ENCODE measurements around the gene C20orf204. TPM values are rescaled to one million over a fixed set of nuclear protein-coding genes. Genes with fewer than 3 reads are reported as not detected.

Gene C20orf204
- total RNA-seq, 3 donors from 2014 or later, result 1.0 to 1.8 (median 1.7) TPM

DNA sequence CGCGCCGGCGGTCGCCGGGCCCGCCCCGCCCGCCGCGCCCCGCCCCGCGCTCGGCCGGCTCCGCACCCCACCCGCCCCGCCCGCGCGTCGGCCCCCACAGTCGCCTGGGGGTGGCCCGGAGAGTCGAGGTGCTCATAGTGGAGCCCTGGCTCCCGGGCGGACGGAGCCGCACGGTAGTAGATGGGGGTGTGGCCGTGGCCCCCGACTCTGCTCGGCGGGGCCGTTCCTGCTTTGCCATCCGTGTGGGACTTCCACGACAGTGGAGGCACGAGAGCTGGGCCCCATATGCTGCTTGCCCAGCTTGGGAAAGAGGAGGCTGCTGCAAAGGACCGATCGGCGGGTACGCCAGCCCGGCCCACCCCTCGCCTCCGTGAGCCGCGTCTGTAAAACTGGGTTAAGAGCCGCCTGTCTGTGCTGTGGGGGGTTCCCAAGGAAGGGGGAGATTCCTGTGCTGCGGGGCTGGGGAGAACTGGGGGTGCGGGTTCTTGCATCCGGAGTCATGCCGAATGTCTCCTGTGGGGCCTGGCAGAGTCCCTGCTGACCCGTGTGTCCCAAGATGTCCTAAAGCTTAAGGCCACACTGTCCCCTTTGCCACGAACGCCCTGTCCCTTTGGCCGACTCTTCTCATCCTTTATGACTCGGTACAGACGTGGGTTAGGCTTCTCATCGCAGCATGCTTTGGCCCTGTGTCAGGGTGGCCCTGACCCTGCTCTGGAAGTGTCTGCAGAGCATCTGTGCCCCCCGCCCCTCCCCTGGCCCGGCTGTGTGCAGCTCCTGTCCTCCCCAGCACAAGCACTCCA, 44.2 kb downstream of the C20orf204 start, which contains the start of gene OPRL1:
TSS of gene OPRL1 (plus strand) at position 70 of the 800 bp plus-strand sequence. CDS start 12,639 bp downstream, outside the sequence.
- intact Hi-C loops (cut with DNase I, micrococcal nuclease), result no loop called here
- TF ChIP-seq, protein P1, sequence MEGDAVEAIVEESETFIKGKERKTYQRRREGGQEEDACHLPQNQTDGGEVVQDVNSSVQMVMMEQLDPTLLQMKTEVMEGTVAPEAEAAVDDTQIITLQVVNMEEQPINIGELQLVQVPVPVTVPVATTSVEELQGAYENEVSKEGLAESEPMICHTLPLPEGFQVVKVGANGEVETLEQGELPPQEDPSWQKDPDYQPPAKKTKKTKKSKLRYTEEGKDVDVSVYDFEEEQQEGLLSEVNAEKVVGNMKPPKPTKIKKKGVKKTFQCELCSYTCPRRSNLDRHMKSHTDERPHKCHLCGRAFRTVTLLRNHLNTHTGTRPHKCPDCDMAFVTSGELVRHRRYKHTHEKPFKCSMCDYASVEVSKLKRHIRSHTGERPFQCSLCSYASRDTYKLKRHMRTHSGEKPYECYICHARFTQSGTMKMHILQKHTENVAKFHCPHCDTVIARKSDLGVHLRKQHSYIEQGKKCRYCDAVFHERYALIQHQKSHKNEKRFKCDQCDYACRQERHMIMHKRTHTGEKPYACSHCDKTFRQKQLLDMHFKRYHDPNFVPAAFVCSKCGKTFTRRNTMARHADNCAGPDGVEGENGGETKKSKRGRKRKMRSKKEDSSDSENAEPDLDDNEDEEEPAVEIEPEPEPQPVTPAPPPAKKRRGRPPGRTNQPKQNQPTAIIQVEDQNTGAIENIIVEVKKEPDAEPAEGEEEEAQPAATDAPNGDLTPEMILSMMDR (IDR thresholded peaks at IDR 0.05), result no peak
- no peaks in the 10 kb centered on the region for H3K9me3 ChIP-seq
- no peak for DNase-seq
- no peaks in the 10 kb centered on the region for H3K36me3 ChIP-seq (ENCODE audit: low read depth)
- H3K4me1 ChIP-seq (ENCODE audit: low read depth), result peaks cover 18% of the 10 kb centered on the region
- peak within 1 kb of the TSS; percentile 42 for H3K4me3 ChIP-seq
- no peak for ATAC-seq

DNA sequence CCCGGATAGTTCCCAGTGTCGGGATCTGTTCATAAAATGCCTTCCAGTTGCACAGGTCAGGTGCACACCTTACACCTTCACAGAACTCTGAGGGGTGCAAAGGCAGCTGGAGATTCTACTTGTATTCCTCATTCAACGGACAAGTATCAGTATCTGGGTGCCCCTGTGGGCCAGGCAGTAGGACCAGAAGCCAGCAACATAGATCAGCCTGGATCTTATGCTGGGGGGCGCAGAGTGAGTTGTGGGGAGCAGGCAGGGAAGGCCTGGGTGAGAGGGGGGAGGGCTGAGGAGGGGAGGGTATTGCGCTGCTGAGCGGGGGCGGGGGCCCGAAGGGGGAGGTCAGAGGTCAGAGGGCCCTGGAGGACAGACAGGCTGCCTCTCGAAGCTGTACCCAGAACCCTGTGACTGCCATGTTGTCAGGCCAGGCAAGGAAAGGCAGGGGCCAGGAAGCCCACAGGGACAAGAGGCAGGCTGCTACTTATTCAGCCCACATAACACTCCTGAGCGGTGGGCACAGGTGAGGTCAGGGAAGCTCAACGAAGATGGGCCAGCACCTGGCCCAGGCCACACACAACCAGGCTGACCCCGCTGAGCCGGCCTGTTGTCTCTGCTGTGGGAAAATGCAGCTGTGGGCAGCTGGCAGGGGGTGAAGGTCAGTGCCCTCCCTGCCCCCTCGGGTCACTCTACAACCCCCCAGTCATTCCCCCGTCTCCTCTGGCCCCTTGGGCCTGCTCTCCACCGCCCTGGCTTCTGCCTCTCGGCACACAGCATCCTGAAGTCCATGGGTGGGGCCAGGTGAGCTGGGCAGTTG, 45.0 kb downstream of the C20orf204 start:
- intact Hi-C loops (cut with DNase I, micrococcal nuclease), result no loop called here
- no peak for ATAC-seq
- peaks cover 18% of the 10 kb centered on the region for H3K4me1 ChIP-seq (ENCODE audit: low read depth)
- no peak for DNase-seq
- no peaks in the 10 kb centered on the region for H3K9me3 ChIP-seq
- no peaks in the 10 kb centered on the region for H3K36me3 ChIP-seq (ENCODE audit: low read depth)
- H3K4me3 ChIP-seq, result no peak overlapping the region
- TF ChIP-seq, protein P1 (IDR thresholded peaks at IDR 0.05), result no peak

DNA sequence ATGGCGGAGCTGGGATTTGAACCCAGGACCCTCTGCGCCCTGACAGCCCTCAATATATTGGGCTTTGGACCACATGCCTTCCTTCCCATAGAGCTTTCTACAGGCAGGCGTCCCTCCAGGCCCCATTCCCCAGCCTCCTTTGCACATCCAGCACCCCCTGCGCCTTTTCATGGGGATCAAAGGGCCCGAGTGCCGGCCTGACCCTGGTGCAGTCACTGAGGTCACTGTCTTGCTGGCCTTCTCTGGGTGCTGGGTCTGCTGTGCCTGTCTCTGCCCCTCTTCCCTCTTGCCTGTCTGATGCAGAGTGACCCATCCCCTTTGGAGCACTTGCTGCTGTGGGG, 45.6 kb downstream of the C20orf204 start:
- intact Hi-C loops (cut with DNase I, micrococcal nuclease), result no loop called here
- H3K4me3 ChIP-seq, result no peak overlapping the region
- no peaks in the 10 kb centered on the region for H3K9me3 ChIP-seq
- H3K4me1 ChIP-seq (ENCODE audit: low read depth), result peaks cover 18% of the 10 kb centered on the region
- TF ChIP-seq, protein P1 (IDR thresholded peaks at IDR 0.05), result no peak
- ATAC-seq (no peak), DNase-seq (no peak)
- no peaks in the 10 kb centered on the region for H3K36me3 ChIP-seq (ENCODE audit: low read depth)

DNA sequence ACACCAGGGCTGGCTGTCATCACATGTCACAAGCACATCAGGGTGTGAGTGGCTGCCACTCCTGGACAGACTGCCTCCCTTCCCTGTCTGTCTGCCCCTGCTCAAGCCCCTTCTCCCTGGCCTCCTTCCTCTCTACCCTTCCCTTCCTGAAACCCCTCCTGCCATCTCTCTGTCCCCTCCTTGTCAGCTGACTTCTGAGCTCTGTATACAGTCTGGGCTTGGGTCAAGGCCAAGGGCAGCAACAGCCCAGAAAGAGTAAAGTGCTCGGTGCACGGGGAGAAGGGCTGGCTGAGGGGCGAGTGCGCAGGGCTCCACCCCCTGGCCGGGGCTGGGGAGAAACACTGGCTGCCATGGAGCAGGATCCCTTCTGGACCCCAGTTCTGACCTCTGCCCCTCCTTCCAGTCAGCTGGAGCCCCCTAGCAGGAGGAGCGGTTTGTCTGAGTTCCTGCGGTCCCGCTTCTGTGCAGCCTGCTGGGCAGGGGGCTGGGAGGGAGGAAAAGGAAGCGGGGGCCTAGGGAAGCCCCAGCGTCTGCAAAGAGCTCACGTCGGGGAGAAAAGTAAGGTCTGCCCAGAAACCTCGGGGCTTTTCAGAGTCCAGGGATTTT, 46.2 kb downstream of the C20orf204 start:
- intact Hi-C loops (cut with DNase I, micrococcal nuclease), result no loop called here
- ATAC-seq (no peak), DNase-seq (no peak)
- H3K4me1 ChIP-seq (ENCODE audit: low read depth), result peaks cover 18% of the 10 kb centered on the region
- H3K9me3 ChIP-seq, result no peaks in the 10 kb centered on the region
- no peaks in the 10 kb centered on the region for H3K36me3 ChIP-seq (ENCODE audit: low read depth)
- no peak overlapping the region for H3K4me3 ChIP-seq
- TF ChIP-seq, protein P1 (IDR thresholded peaks at IDR 0.05), result no peak

DNA sequence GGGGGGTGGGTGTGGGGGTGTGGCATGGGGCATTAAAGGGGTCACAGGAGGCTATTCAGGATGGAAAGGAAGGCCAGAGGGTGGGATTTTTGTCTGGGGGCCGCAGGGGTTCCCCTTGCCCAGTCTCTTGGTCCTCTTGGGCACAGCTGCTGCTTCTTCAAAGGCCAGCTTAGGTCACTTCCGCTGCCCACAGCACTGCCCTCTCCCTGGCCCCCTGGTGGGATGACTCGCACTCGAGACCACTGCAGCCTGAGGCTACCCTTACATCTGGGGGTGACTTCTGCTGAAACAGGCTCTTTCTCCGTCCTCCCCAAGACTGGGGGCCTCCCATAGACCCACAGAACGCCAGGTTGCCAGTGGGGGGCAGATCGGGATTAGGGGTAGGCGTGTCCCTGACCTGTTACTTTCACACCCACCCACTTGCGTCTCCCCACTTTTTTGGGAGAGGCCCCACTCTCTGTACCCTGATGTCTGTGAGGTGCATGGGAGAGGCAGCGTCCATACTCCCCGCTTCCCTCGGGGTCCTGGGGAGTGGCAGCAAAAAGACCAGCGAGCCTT, 46.9 kb downstream of the C20orf204 start:
- ATAC-seq (no peak), DNase-seq (no peak)
- intact Hi-C loops (cut with DNase I, micrococcal nuclease), result no loop called here
- Histone ChIP-seq H3K36me3 (ENCODE audit: low read depth) (no peaks in the 10 kb centered on the region), H3K4me3 (no peak overlapping the region), H3K4me1 (ENCODE audit: low read depth) (peaks cover 18% of the 10 kb centered on the region), H3K9me3 (no peaks in the 10 kb centered on the region)
- TF ChIP-seq, protein P1 (IDR thresholded peaks at IDR 0.05), result no peak

Measured in mucosa of descending colon (tissue), 3 donors.